HepG2 (cell line): ENCODE measurements around the gene ITPRIP. TPM values are rescaled to one million over a fixed set of nuclear protein-coding genes. Genes with fewer than 3 reads are reported as not detected.

Source experiments
- ATAC-seq: fragments of 200-7000 bp; cut with Tn5 transposase; 3 replicates; pipeline ENCODE4 v1.9.1; 2020; ENCODE audit warnings: mild to moderate bottlenecking, moderate library complexity
- BruUV-seq: library from RNA; stranded (reverse); fragments of 400-500 nt; replicated peaks from 2 replicates; lab custom pipeline; 2021; lab: Mats Ljungman, UMichigan
- CTCF ChIA-PET: fragments of 300-600 bp; formaldehyde crosslinking; extraction: SDS; loops from one replicate; lab custom pipeline; 2021; ENCODE audit warnings: low total read pairs, inconsistent platforms, low intra/inter-chr PET ratio; lab: Yijun Ruan, JAX
- POLR2A ChIA-PET: fragments of 350-600 bp; sonication (Branson Sonifier 250); formaldehyde crosslinking; loops from one replicate; lab custom pipeline; 2020; ENCODE audit warnings: antibody characterized with exemption, inconsistent platforms; lab: Yijun Ruan, JAX
- DNase-seq: peaks from one replicate; pipeline ENCODE4 v3.0.0-alpha.2; 2015; ENCODE audit warnings: low spot score
- FAIRE-seq: peaks from 3 replicates; lab custom pipeline; 2011; peaks lifted over from hg19 to GRCh38; lab: Jason Lieb, UNC
- H2AFZ ChIP-seq: one replicate; pipeline ENCODE4 v1.6.1; 2011; ENCODE audit warnings: low read length, inconsistent platforms
- H3K27ac ChIP-seq: fragments of 300-600 bp; 3 replicates; pipeline ENCODE4 v1.8.0; 2011; ENCODE audit warnings: mixed run types, mild to moderate bottlenecking, mixed read lengths, low read length, inconsistent platforms; ENCODE audit not compliant: insufficient read depth; ENCODE audit errors: extremely low read length
- H3K27me3 ChIP-seq, 2 experiments: fragments of 200-600 bp in 1 of 2; 2 replicates in 1 of 2; 3 replicates in 1 of 2; pipeline versions ENCODE4 v1.6.0 to v1.8.0; 2011; ENCODE audit warnings: low read length in 2 of 2, mild to moderate bottlenecking in 2 of 2, moderate library complexity in 2 of 2, inconsistent platforms in 1 of 2; ENCODE audit not compliant: insufficient read depth in 2 of 2, control insufficient read depth in 1 of 2
- H3K36me3 ChIP-seq, 2 experiments: fragments of 200-600 bp in 1 of 2; replicated peaks in 1 of 2; 2 replicates in 1 of 2; 3 replicates in 1 of 2; pipeline versions ENCODE4 v1.5.1 to v1.8.0; 2011; ENCODE audit warnings: low read length in 2 of 2, inconsistent platforms in 1 of 2; ENCODE audit not compliant: insufficient read depth in 2 of 2, control insufficient read depth in 1 of 2
- H3K4me1 ChIP-seq: 2 replicates; pipeline ENCODE4 v1.5.1; 2012; ENCODE audit warnings: low read length, inconsistent platforms; ENCODE audit not compliant: insufficient read depth
- H3K4me2 ChIP-seq: 2 replicates; pipeline ENCODE4 v1.6.0; 2011; ENCODE audit warnings: low read depth, low read length, inconsistent platforms
- H3K4me3 ChIP-seq, 3 experiments: fragments of 200-600 bp in 1 of 3; sonication (generic), shearing (Covaris generic) in 1 of 3; replicated peaks in 1 of 3; 2 replicates each; pipeline ENCODE4 v1.5.1; 2011 to 2016; ENCODE audit warnings: low read length in 3 of 3, inconsistent platforms in 2 of 3, low read depth in 2 of 3, mild to moderate bottlenecking in 2 of 3, control low read depth in 1 of 3, mixed read lengths in 1 of 3; ENCODE audit not compliant: insufficient read depth in 1 of 3
- H3K79me2 ChIP-seq: one replicate; pipeline ENCODE4 v1.6.1; 2011; ENCODE audit warnings: low read length, inconsistent platforms; ENCODE audit not compliant: insufficient read depth
- H3K9ac ChIP-seq: 2 replicates; pipeline ENCODE4 v1.6.0; 2011; ENCODE audit warnings: mild to moderate bottlenecking, low read depth, low read length, inconsistent platforms; ENCODE audit not compliant: insufficient read depth
- H3K9me3 ChIP-seq: 2 replicates; pipeline ENCODE4 v1.5.1; 2012; ENCODE audit warnings: mild to moderate bottlenecking, low read length
- H4K20me1 ChIP-seq: 2 replicates; pipeline ENCODE4 v1.6.0; 2011; ENCODE audit warnings: inconsistent platforms, mild to moderate bottlenecking, low read length, moderate library complexity; ENCODE audit not compliant: insufficient read depth
- ARNT2 ChIP-seq: sonication (generic); formaldehyde crosslinking; IDR thresholded peaks from 2 replicates; pipeline ENCODE4 v1.8.0; 2022; ENCODE audit warnings: mild to moderate bottlenecking, low read depth, missing genetic modification reagents, moderate library complexity
- NBN ChIP-seq: fragments of 450-650 bp; conservative IDR thresholded peaks from 2 replicates; pipeline ENCODE4 v1.6.1; 2017
- NFE2 ChIP-seq: sonication (generic); formaldehyde crosslinking; IDR thresholded peaks from 2 replicates; pipeline ENCODE4 v1.4.0; 2020; ENCODE audit warnings: missing genetic modification reagents
- PHF8 ChIP-seq: sonication (generic); formaldehyde crosslinking; IDR thresholded peaks from 2 replicates; pipeline ENCODE4 v1.5.0; 2020; ENCODE audit warnings: missing genetic modification reagents
- STAT5B ChIP-seq: sonication (generic); formaldehyde crosslinking; IDR thresholded peaks from 2 replicates; pipeline ENCODE4 v1.4.0; 2020; ENCODE audit warnings: missing genetic modification reagents
- TOPORS ChIP-seq: sonication (generic); formaldehyde crosslinking; IDR thresholded peaks from 2 replicates; pipeline ENCODE4 v1.8.0; 2023; ENCODE audit warnings: mild to moderate bottlenecking, missing genetic modification reagents
- U2AF1 ChIP-seq: fragments of 200-400 bp; formaldehyde crosslinking; optimal IDR thresholded peaks from 2 replicates; pipeline ENCODE3; 2017; ENCODE audit warnings: mild to moderate bottlenecking, low read depth, low read length
- ZBTB2 ChIP-seq: sonication (generic); formaldehyde crosslinking; IDR thresholded peaks from 2 replicates; pipeline ENCODE4 v1.8.0; 2022; ENCODE audit warnings: low read depth, missing genetic modification reagents
- ZBTB25 ChIP-seq: IDR thresholded peaks from 2 replicates; pipeline ENCODE4 v1.6.1; 2018; ENCODE audit warnings: missing genetic modification reagents
- ZNF362 ChIP-seq: sonication (generic); formaldehyde crosslinking; IDR thresholded peaks from 2 replicates; pipeline ENCODE4 v1.4.0; 2020; ENCODE audit warnings: missing genetic modification reagents, mild to moderate bottlenecking, borderline replicate concordance
- ZNF580 ChIP-seq: IDR thresholded peaks from 2 replicates; pipeline ENCODE4 v1.6.1; 2016; ENCODE audit warnings: low read depth, borderline replicate concordance
- ZNF766 ChIP-seq: sonication (generic); formaldehyde crosslinking; IDR thresholded peaks from 2 replicates; pipeline ENCODE4 v1.5.0; 2020; ENCODE audit warnings: missing genetic modification reagents, borderline replicate concordance
- ZNF788 ChIP-seq: sonication (generic); formaldehyde crosslinking; IDR thresholded peaks from 2 replicates; pipeline ENCODE4 v1.5.0; 2020; ENCODE audit warnings: mild to moderate bottlenecking, missing genetic modification reagents, borderline replicate concordance
- ZNF800 ChIP-seq: sonication (generic); formaldehyde crosslinking; IDR thresholded peaks from 2 replicates; pipeline ENCODE4 v1.4.0; 2020; ENCODE audit warnings: missing genetic modification reagents
- WGBS: methylation state at CpG from one replicate; pipeline ENCODE4 v1.1.6; 2017; ENCODE audit warnings: low lambda C conversion rate; 5-methylcytosine and 5-hydroxymethylcytosine counted together
- in situ Hi-C: cut with HindIII; loops from 2 replicates; pipeline ENCODE4 v1.10.0; 2017; ENCODE audit warnings: low pct_unique_long_range_greater_than_20kb; ENCODE audit not compliant: extremely low pct_ligation_motif_present
- intact Hi-C: fragments of 100-400 bp; cut with micrococcal nuclease; formaldehyde crosslinking; loops from one replicate; pipeline ENCODE4 v1.10.0; 2022; ENCODE audit not compliant: unreplicated experiment
- polyA plus RNA-seq, 8 experiments: library from polyadenylated mRNA; depleted of rRNA in 3 of 8; stranded (reverse) in 7 of 8; unstranded in 1 of 8; fragments of >200 nt; fragmentation: Illumina TruSeq in 4 of 8; extraction: Trizol in 4 of 8; gene quantifications; 2 replicates each; pipeline versions ENCODE4 v1.2.1 to v1.2.3, GENCODE V29; 2011 to 2016; ENCODE audit warnings: low read depth in 4 of 8, missing spikeins in 1 of 8, mixed read lengths in 1 of 8; ENCODE audit not compliant: insufficient read depth in 1 of 8
- total RNA-seq, 5 experiments: library from RNA; depleted of rRNA; stranded (reverse); fragments of >200 nt; fragmentation: Illumina TruSeq; extraction: Trizol; gene quantifications; 2 replicates each; pipeline ENCODE4 v1.2.3, GENCODE V29; 2016; ENCODE audit warnings: low read depth in 1 of 5

The ITPRIP gene
- total and polyA plus RNA-seq, 2 of the 13 experiments (the other 11 are each of a cell fraction or from before 2014, with no cell fraction given), result 1.00 to 2.8 TPM

- TF ChIP-seq NFE2 (CRISPR knock-in tag), result no peak
- no peak for TF ChIP-seq ZNF766 (CRISPR knock-in tag)
- TF ChIP-seq ZBTB2 (CRISPR knock-in tag), result no peak
- no peak for TF ChIP-seq ZNF800 (CRISPR knock-in tag)
Measured at GRCh38 chr10:104293011-104293410, 45.3 kb downstream of the ITPRIP start (continued).

- H2AFZ ChIP-seq, result peak overlapping the region; percentile 83
- no peak overlapping the region for H3K27ac ChIP-seq
- H3K9ac ChIP-seq, result peak overlapping the region; percentile 47; the same call in 1 of the 2 replicates
- peak overlapping the region in 2 of 3 experiments; percentile 15 to 31; a peak in 2 of 6 replicates for H3K4me3 ChIP-seq
- in situ Hi-C loops, result no loop called here
- H3K4me1 ChIP-seq, result peaks cover 49% of the 10 kb centered on the region
- peaks cover 0 to 11% of the 10 kb centered on the region in 2 experiments; a peak in 2 of 5 replicates for H3K27me3 ChIP-seq
- H3K4me2 ChIP-seq, result peak overlapping the region; percentile 86
- no peaks in the 10 kb centered on the region for H3K79me2 ChIP-seq
- peak; percentile 34 for FAIRE-seq
- intact Hi-C loops, result loop anchor here (1.0 kb wide), 1 partner anchor 59 kb away; no protein-coding TSS in a partner anchor
- no peaks in the 10 kb centered on the region for H3K36me3 ChIP-seq
- ChIA-PET CTCF (interaction anchor here (0.8 to 3.4 kb wide), 8 partner anchors 11 to 289 kb away, joined by 4 to 42 read pairs (median 6); partner anchors contain the start of gene CFAP58), POLR2A (no interaction called here)
- no peaks in the 10 kb centered on the region for H4K20me1 ChIP-seq
- 0% methylated on average over 5 of the region's 26 CpGs for WGBS
- ATAC-seq, result peak; percentile 82
- peak; percentile 78 for DNase-seq
- H3K9me3 ChIP-seq, result no peaks in the 10 kb centered on the region
- BruUV-seq, result no TSS peak
- TF ChIP-seq TOPORS (CRISPR knock-in tag) (no peak), ZNF580 (CRISPR knock-in tag) (peak; percentile 84; the same call in 1 of the 2 replicates), ZNF362 (CRISPR knock-in tag) (no peak), NBN (no peak), PHF8 (CRISPR knock-in tag) (0 out of 2 replicates have a peak, but pooled peaks have one; percentile 37), U2AF1 (peak; percentile 55), STAT5B (CRISPR knock-in tag) (0 out of 2 replicates have a peak, but pooled peaks have one; percentile 32), ARNT2 (CRISPR knock-in tag) (peak; percentile 23; the same call in 1 of the 2 replicates), ZBTB25 (CRISPR knock-in tag) (peak; percentile 17; the same call in 1 of the 2 replicates), ZNF788 (CRISPR knock-in tag) (peak; percentile 63; the same call in 1 of the 2 replicates)
Measured at GRCh38 chr10:104291439-104291951, 46.8 kb downstream of the ITPRIP start.
